Upper lobe of left lung (tissue), 4 donors: Measurements from ENCODE around the gene TTC9B.

ENCODE experiments used
- EP300 ChIP-seq, 4 donors: sonication (generic); formaldehyde crosslinking; IDR thresholded peaks; one replicate each; pipeline ENCODE4 v1.5.1; 2017; ENCODE audit warnings: antibody characterized with exemption in 4 of 4, control low read depth in 2 of 4
- POLR2A ChIP-seq, 4 donors: fragments of 450-650 bp; IDR thresholded peaks; one replicate each; pipeline ENCODE4 v1.5.1; 2016 to 2017; ENCODE audit warnings: antibody characterized with exemption in 4 of 4, mild to moderate bottlenecking in 2 of 4
- TF ChIP-seq, protein P1 (sequence below), 6 experiments: fragments of 450-650 bp in 4 of 6; fragments of 200-600 bp in 2 of 6; sonication (generic) in 2 of 6; IDR thresholded peaks; one replicate each; pipeline ENCODE4 v1.5.1; 2016 to 2019; ENCODE audit warnings: antibody characterized with exemption in 6 of 6

DNA sequence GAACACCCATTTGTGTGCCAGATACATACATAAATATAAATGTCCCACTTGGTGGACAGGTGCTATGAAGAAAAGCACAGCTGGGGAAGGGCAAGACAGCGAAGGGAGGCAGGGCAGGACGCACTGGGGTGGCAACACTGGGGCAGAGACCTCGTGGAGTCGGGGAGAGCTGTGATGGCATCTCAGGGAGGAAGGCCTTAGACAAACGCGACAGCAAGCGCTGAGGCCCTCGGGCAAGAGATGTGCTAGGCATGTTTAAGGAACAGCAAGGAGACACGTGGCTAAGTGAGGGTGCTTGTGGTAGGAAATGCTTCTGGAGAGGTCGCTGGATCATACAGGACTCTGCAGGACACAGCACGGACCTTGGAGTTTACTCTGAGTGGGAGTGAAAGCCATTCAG lies 31.6 kb upstream of the TTC9B start:
- no peak for TF ChIP-seq POLR2A (IDR thresholded peaks at IDR 0.05)
- TF ChIP-seq, protein P1, sequence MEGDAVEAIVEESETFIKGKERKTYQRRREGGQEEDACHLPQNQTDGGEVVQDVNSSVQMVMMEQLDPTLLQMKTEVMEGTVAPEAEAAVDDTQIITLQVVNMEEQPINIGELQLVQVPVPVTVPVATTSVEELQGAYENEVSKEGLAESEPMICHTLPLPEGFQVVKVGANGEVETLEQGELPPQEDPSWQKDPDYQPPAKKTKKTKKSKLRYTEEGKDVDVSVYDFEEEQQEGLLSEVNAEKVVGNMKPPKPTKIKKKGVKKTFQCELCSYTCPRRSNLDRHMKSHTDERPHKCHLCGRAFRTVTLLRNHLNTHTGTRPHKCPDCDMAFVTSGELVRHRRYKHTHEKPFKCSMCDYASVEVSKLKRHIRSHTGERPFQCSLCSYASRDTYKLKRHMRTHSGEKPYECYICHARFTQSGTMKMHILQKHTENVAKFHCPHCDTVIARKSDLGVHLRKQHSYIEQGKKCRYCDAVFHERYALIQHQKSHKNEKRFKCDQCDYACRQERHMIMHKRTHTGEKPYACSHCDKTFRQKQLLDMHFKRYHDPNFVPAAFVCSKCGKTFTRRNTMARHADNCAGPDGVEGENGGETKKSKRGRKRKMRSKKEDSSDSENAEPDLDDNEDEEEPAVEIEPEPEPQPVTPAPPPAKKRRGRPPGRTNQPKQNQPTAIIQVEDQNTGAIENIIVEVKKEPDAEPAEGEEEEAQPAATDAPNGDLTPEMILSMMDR (IDR thresholded peaks at IDR 0.05) = no peak
- TF ChIP-seq EP300 (IDR thresholded peaks at IDR 0.05) = no peak
